A673 (cell line): ENCODE results near the gene FAM43A. TPM values are rescaled to one million over a fixed set of nuclear protein-coding genes. Genes with fewer than 3 reads are reported as not detected.
A peak's percentile ranks its signal among the peaks of the same experiment; 100 is the strongest.

ENCODE experiments used
- BruUV-seq: library from RNA; stranded (reverse); fragments of 400-500 nt; replicated peaks from 2 replicates; lab custom pipeline; 2021; lab: Mats Ljungman, UMichigan
- CTCF ChIA-PET: fragments of 300-600 bp; sonication (Branson Sonifier 250); formaldehyde crosslinking; loops from one replicate; lab custom pipeline; 2022; ENCODE audit warnings: antibody characterized with exemption; lab: Charles Lee
- POLR2A ChIA-PET: fragments of 300-600 bp; sonication (Branson Sonifier 250); formaldehyde crosslinking; loops from one replicate; lab custom pipeline; 2022; ENCODE audit warnings: antibody characterized with exemption; ENCODE audit not compliant: low non-redundant PET; lab: Charles Lee
- DNase-seq: peaks from one replicate; pipeline ENCODE4 v3.0.0-alpha.2; 2015; ENCODE audit warnings: low spot score
- H3K27ac ChIP-seq: fragments of 200-600 bp; sonication (generic); 2 replicates; pipeline ENCODE4 v1.5.1; 2016; ENCODE audit warnings: mixed run types, low read depth, mild to moderate bottlenecking, mixed read lengths, antibody characterized with exemption, low read length; ENCODE audit not compliant: poor library complexity, severe bottlenecking
- H3K27me3 ChIP-seq: fragments of 200-600 bp; sonication (generic); replicated peaks from 2 replicates; pipeline ENCODE4 v1.6.1; 2017; ENCODE audit warnings: mixed run types, low read depth, mild to moderate bottlenecking, mixed read lengths, antibody characterized with exemption, low read length; ENCODE audit not compliant: insufficient read depth, poor library complexity
- H3K36me3 ChIP-seq: fragments of 200-600 bp; sonication (generic); 2 replicates; pipeline ENCODE4 v1.6.1; 2016; ENCODE audit warnings: mixed run types, mild to moderate bottlenecking, mixed read lengths, antibody characterized with exemption, low read length; ENCODE audit not compliant: insufficient read depth, poor library complexity, severe bottlenecking
- H3K4me1 ChIP-seq: fragments of 200-600 bp; sonication (generic); 2 replicates; pipeline ENCODE4 v1.6.1; 2017; ENCODE audit warnings: mixed run types, mild to moderate bottlenecking, mixed read lengths, antibody characterized with exemption, low read length; ENCODE audit not compliant: insufficient read depth, poor library complexity, severe bottlenecking
- H3K4me3 ChIP-seq: fragments of 200-600 bp; sonication (generic); 2 replicates; pipeline ENCODE4 v1.5.1; 2016; ENCODE audit warnings: low read depth, mixed run types, mild to moderate bottlenecking, mixed read lengths, low read length; ENCODE audit not compliant: poor library complexity, severe bottlenecking
- H3K9me3 ChIP-seq: fragments of 200-600 bp; sonication (generic); 2 replicates; pipeline ENCODE4 v1.6.1; 2016; ENCODE audit warnings: mixed run types, low read depth, mild to moderate bottlenecking, mixed read lengths, antibody characterized with exemption, low read length; ENCODE audit not compliant: poor library complexity, severe bottlenecking
- EZH2 ChIP-seq: fragments of 200-600 bp; sonication (generic); IDR thresholded peaks from 2 replicates; pipeline ENCODE4 v1.6.1; 2017; ENCODE audit warnings: borderline replicate concordance, low read depth, mild to moderate bottlenecking, mixed read lengths, antibody characterized with exemption, low read length; ENCODE audit not compliant: poor library complexity, severe bottlenecking
- intact Hi-C: fragments of 100-400 bp; cut with micrococcal nuclease; formaldehyde crosslinking; loops from one replicate; pipeline ENCODE4 v1.10.0; 2022; ENCODE audit not compliant: unreplicated experiment
- total RNA-seq: library from RNA; stranded (reverse); gene quantifications from 2 replicates; pipeline ENCODE4 v1.2.3, GENCODE V29; 2021
- TF ChIP-seq, protein P1 (sequence below): fragments of 300-800, 200-600 bp; sonication (generic); conservative IDR thresholded peaks from 2 replicates; pipeline ENCODE4 v1.5.1; 2017; ENCODE audit warnings: low read depth, mild to moderate bottlenecking, antibody characterized with exemption, low read length, moderate library complexity, mixed read lengths

The FAM43A gene
- total RNA-seq, 1 experiment from 2014 or later, result 38.7 TPM

DNA sequence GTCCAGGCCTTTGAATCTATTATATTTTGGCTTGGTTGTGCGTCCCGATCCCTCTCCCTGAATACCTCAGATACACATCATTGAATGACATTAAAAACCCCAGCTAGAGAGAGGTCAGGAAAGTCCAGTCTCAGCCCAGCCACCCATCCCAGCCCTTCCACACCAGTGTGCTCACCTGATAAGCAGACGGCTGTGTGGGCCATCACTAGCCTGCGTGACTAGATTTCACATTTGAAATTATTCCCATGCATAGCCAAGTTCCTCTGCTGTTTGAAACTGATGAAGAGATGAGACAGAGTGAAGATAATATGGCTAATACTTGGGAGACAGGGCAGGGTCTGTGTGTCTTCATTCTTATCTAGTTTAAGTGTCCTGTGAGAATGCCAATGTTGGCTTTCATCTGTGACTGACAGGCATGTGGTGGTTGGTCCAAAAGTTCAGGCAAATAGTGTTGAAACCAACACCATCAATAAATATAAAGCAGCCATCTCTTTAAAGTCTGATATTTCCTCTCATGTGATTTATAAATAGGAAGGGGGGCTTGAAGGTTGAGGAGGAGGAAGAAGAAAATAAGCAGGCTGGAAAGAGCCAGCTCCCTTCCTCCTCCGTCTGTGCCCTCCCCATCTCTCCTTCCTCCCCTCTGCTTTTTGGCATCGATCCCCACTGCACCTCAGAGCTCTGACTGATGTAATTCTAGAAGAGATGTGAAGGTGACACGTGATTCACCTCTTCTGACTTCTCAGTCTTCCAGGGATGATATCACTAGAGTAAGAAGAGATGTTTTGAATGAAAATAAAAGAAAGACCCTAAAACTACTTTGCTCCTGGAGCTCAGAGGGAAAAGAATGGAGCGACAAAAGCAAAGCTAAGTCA lies 5.1 kb downstream of the FAM43A start:
- BruUV-seq, result no TSS peak
- DNase-seq, result no peak
- H3K4me3 ChIP-seq, result no peak overlapping the region
- intact Hi-C loops, result no loop called here
- peaks cover 8% of the 10 kb centered on the region for H3K36me3 ChIP-seq
- TF ChIP-seq EZH2, result no peak
- TF ChIP-seq, protein P1, sequence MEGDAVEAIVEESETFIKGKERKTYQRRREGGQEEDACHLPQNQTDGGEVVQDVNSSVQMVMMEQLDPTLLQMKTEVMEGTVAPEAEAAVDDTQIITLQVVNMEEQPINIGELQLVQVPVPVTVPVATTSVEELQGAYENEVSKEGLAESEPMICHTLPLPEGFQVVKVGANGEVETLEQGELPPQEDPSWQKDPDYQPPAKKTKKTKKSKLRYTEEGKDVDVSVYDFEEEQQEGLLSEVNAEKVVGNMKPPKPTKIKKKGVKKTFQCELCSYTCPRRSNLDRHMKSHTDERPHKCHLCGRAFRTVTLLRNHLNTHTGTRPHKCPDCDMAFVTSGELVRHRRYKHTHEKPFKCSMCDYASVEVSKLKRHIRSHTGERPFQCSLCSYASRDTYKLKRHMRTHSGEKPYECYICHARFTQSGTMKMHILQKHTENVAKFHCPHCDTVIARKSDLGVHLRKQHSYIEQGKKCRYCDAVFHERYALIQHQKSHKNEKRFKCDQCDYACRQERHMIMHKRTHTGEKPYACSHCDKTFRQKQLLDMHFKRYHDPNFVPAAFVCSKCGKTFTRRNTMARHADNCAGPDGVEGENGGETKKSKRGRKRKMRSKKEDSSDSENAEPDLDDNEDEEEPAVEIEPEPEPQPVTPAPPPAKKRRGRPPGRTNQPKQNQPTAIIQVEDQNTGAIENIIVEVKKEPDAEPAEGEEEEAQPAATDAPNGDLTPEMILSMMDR, result no peak
- no peaks in the 10 kb centered on the region for H3K27me3 ChIP-seq
- ChIA-PET POLR2A (no interaction called here), CTCF (interaction anchor here (0.6 kb wide), 1 partner anchor 294 kb away, joined by 3 read pairs; no protein-coding TSS in a partner anchor)
- no peaks in the 10 kb centered on the region for H3K9me3 ChIP-seq
- H3K4me1 ChIP-seq, result peaks cover 42% of the 10 kb centered on the region
- H3K27ac ChIP-seq, result peak overlapping the region; percentile 59

DNA sequence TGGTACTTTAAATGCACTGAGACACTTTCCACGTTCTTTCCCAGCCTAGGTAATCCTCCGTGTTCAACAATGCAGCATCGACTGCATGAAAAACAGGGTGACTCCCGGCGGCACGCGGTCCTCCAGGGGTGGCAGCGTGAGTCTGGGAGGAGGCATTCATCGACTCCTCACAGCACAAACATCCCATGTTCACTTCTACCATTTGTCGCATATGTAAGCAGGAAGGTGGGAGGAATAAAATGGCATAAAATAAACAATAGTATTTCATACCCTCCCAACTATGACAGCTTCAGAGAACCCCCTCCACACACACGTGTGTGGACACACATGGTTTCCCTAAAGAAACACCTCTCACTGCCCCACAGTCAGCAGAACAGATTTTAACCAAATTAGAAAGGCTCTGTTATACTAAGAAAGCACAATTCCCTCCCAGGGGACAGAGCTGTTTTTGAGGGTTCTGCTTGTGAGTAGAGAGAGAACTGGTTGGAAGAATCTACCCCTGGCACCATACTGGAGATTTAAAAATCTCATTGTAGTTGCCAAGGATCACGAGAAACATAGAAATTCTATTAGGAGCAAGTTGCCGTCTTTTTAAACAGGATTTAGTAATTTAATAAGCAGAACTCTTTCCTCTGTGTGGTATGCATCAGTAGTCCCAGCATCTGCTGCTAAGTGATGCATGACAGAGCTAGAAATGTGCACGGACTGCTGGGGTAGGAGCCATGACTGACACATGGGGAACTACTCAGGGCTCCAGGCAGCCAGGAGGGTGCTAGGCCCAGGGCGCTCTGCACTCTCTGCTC lies 6.0 kb downstream of the FAM43A start:
- intact Hi-C loops, result no loop called here
- BruUV-seq, result no TSS peak

DNA sequence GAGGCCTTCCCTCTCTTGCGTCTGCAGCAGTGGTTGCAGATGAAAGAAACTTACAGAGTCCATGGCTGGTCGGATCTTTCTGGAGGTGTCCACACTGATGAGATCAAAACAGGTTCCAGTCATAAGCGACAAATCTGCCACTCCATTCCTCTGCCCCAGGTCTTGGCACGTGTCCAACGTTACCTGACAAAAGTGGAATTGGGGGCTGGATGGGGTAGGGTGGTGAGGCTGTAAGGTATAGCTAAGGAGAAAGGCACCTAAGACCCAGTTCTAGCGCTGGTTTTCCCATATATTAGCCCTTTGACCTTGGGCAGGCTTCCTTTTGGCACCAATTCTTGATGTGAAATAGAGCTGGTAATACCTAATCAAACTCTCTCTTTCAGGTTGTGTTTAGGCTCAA lies 11.0 kb downstream of the FAM43A start:
- no peaks in the 10 kb centered on the region for H3K27me3 ChIP-seq
- POLR2A ChIA-PET, result no interaction called here
- no peaks in the 10 kb centered on the region for H3K9me3 ChIP-seq
- intact Hi-C loops, result no loop called here
- H3K4me3 ChIP-seq, result no peak overlapping the region
- no peaks in the 10 kb centered on the region for H3K36me3 ChIP-seq
- H3K4me1 ChIP-seq, result peaks cover 7% of the 10 kb centered on the region
- DNase-seq, result no peak
- H3K27ac ChIP-seq, result no peak overlapping the region
- BruUV-seq, result no TSS peak
- CTCF ChIA-PET, result no interaction called here
- TF ChIP-seq, protein P1, result no peak
- no peak for TF ChIP-seq EZH2

More for the DNA sequence above, 6.0 kb downstream of the FAM43A start:
- TF ChIP-seq EZH2, result no peak
- TF ChIP-seq, protein P1, result no peak
- Histone ChIP-seq H3K36me3 (peaks cover 8% of the 10 kb centered on the region), H3K27me3 (no peaks in the 10 kb centered on the region), H3K27ac (peak overlapping the region; percentile 59), H3K4me1 (peaks cover 42% of the 10 kb centered on the region), H3K4me3 (no peak overlapping the region), H3K9me3 (no peaks in the 10 kb centered on the region)
- peak; percentile 82 for DNase-seq
- ChIA-PET POLR2A (no interaction called here), CTCF (interaction anchor here (0.6 to 1.0 kb wide), 2 partner anchors 20 to 293 kb away, joined by 3 read pairs; partner anchors contain the start of gene LSG1)
